SHP77 (cell line): Measurements from ENCODE around the gene SPOCD1.
"Not testable (repeated sequence)": the region's sequence is repeated elsewhere in the genome, so short reads cannot be mapped to it uniquely, and the experiment has no call there.

ENCODE experiments used
- DNase-seq, 2 experiments: peaks; one replicate each; lab custom pipeline; 2025; lab: John Stamatoyannopoulos, UW

SPOCD1 gene

GRCh38 chr1:31828926-31829690 lies 13.3 kb upstream of the SPOCD1 start:
- DNase-seq = no peak

GRCh38 chr1:31828341-31828740 lies 12.5 kb upstream of the SPOCD1 start:
- DNase-seq = no peak

- no peak for DNase-seq
Observed at GRCh38 chr1:31823780-31824179, 8.0 kb upstream of the SPOCD1 start.

GRCh38 chr1:31822766-31823165 lies 6.9 kb upstream of the SPOCD1 start:
- DNase-seq = no peak

DNA sequence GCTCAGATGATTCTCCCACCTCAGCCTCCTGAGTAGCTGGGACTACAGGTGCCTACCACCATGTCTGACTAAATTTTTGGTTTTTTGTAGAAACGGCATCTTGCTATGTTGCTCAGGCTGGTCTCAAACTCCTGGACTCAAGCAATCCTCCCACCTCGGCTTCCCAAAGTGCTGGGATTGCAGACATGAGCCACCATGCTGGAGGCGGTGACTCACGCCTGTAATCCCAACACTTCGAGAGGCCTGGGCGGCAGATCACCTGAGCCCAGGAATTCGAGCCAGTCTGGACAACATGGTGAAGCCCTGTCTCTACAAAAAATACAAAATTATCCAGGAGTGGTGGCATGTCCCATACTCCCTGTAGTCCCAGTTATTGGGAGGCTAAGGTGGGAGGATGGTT lies 4.4 kb upstream of the SPOCD1 start:
- DNase-seq = not testable (repeated sequence)

DNA sequence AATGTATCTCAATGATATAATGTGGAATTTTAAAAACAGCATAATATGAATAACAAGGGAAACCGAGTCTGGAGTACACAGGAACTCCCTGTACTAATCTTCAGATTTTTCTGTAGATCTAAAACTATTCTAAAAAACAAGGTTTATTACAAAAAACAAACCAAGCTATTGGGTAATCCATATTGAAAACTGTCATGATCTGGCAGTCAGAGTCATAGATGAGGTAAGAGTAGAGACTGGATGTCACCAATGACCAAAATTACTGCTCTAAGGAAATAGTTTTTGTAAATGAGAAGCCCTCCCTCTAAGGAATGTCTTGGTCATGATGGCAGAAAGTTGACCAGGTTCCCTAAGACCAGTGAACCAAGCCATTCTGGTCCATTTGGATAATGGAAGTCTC lies 2.4 kb upstream of the SPOCD1 start:
- DNase-seq = no peak

GRCh38 chr1:31816947-31817346 lies 1.1 kb upstream of the SPOCD1 start:
- DNase-seq = not testable (repeated sequence)

DNA sequence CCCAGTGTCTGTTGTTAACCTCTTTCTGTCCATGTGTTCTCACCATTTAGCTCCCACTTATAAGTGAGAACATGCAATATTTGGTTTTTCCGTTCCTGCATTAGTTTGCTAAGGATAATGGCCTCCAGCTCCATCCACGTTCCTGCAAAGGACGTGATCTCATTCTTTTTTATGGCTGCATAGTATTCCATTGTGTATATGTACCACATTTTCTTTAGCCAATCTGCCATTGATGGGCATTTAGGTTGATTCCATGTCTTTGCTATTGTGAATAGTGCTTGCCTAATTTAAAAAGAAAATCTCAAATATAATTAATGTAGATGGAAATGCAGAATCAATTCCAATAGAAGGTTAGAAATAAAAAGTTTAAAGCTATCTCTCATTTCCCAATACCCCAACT lies 679 bp upstream of the SPOCD1 start:
- DNase-seq = not testable (repeated sequence)

DNA sequence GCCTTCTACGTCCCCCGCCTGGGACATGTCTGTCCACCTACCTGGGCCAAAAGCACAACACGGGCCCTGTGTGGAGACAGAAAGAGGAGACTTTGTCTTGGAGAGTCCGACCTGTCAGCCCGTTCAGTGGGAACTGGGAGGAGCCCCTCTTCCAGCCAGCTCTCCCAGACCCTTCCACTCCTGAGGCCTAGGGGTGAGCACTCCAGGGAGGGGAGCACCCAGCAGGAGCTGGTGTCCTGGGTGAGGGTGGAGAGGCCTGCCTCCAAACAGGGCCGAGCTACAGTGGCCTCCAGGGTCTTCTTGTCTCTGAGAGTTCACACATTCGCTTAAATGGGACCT lies 546 bp downstream of the SPOCD1 start:
- DNase-seq = no peak

DNA sequence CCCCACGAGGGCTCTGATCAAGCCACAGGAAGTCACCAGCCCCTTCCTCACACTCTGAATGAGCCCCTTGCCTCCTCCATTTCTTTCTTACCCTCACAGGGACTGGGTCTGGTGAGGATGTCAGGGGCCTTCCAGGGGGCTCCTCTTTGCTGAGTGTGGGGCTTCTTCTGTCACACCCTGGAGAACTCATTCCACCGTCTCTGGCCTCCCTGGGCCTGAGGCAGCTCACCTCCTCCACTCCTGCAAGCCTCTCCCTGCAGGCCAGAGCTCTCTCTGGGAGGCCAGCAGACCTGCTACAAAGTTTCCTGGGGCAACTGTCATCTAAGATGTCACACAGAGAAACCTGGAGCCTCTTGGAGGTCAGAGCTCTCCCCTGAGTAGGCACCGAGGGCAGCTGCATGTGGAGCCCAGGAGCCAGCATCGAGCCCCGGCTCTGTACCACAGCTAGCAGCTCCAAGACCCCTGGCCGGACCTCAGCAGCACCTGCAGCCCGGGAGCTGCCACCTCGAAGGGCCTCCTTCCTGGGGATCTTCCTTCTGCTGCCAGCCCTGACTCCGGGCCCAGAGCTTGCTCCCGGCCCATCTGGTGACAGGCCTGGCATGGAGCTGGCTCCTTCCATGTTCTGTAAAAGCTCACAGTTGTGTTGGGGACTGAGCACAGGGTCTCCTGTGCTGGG lies 1.1 kb downstream of the SPOCD1 start:
- no peak for DNase-seq

DNA sequence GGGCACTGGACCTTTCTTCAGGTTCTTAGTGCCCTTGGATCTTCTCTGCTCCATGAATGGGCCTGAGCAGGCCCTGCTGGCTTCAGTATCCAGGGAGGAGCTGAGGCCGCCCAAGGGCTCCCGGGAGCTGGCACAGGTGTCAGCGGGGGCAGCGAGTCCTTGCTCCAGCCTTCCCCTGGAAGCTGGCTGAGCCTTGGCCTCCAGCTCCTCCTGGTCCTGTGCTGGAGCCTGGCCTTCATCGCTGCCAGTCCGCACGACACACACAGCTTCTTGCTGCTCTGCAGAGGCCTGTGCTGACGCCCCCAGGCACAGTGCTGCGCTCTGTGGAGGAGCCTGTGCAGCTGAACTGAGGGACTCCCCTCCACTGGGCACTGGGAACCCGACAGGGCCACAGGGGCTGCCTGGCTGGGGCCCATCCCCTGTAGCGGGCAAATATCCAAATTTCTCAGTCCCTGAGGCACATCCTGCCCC lies 1.7 kb downstream of the SPOCD1 start:
- no peak for DNase-seq

GRCh38 chr1:31812158-31812829 lies 3.5 kb downstream of the SPOCD1 start:
- DNase-seq = no peak

DNA sequence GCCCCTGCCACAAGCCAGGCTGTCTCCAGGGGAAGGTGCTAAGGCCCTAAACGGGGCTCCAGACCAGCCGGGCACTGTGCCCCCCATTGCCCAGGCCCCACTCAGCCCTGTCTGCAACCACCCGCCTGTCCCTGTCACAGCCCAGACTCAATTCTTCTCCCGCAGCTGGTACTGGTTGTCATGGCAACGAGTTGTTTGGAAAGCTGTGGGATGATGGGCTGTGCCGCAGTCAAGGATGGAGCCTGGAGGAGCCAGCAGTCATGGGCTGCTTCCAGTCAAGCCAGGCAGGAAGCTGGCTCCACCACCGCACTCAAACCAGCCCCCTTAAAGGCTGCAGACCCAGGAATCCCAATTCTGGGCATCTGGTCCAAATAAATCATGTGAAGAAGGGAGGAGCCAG lies 4.2 kb downstream of the SPOCD1 start:
- peak; percentile 94 to 95 for DNase-seq

- no peak for DNase-seq
Observed at GRCh38 chr1:31809698-31810097, 6.1 kb downstream of the SPOCD1 start.

DNA sequence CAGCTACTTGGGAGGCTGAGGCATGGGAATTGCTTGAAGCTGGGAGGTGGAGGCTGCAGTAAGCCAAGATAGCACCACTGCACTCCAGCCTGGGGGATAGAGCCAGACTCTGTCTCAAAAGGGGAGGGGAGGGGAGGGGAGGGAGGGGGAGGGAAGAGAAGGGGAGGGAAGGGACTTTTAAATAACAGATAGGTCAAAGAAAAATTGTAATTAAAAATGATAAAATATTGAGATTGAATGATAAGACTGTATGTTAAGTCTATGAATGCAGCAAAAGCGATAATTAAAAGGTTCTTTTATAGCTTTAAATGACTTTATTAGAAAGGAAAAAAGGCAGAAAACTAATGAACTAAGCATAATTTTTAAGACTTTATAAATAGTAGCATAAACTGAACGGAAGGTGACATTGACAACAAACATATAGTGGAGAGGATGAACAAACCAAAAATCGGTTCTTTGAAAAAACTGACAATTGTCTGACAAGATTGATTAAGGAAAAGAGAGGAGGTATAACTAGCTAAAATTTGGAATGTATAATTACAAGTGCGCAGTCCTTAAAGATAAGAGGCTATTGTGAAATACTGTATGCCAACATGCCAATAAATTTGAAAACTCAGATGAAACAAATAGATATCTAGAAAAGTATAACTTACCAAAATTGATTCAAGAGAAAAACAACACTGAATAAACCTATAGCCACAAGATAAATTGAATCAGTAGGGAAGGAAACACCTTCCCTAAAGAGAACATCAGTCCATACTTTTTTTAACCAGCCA lies 8.4 kb downstream of the SPOCD1 start:
- no peak for DNase-seq

GRCh38 chr1:31805318-31805717 lies 10.5 kb downstream of the SPOCD1 start:
- DNase-seq = no peak

DNA sequence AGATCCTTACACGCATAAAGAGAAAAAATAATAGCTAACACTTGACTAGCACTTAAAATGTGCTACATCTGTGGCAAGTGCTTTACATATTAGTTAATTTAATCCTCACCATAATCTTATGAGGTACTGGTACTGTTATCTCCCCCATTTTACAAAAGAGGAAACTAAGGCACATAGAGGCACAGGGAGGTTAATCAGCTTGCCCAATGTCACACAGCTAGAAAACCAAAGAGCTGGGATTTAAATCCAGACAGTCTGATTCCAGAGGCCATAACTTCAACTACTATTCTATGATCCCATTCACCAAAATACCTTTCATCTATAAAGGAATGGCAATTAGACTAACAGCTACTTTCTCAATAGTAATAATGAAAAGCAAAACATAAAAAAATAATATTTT lies 11.7 kb downstream of the SPOCD1 start:
- DNase-seq = no peak

GRCh38 chr1:31803610-31804009 lies 12.2 kb downstream of the SPOCD1 start:
- DNase-seq = no peak

GRCh38 chr1:31802190-31803150 lies 13.4 kb downstream of the SPOCD1 start:
- DNase-seq = no peak

DNA sequence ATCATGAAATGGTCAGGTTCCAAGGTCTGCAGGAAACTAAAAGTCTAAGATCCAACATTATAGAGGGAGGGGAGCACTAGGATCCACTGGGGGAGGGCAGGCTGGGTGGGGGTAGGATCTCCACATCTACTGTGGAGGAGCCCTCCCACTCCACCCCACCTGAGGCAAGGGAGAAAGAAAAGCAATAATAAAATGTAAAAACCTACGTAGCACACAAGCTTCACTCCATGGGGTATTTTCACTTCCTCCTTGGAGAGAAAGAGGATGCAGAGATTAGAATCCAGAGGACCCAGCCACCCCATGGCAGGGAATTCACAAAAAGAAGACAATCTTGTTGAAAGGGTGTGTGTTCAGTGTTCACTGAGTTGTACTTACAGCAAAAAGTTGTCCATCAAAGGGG lies 14.4 kb downstream of the SPOCD1 start:
- no peak for DNase-seq

- no peak for DNase-seq
Observed at GRCh38 chr1:31800674-31800967, 15.2 kb downstream of the SPOCD1 start.
